Ascending aorta (tissue), 2 donors: ENCODE results near the gene RPL7A. TPM values are rescaled to one million over a fixed set of nuclear protein-coding genes. Genes with fewer than 3 reads are reported as not detected.

Experiments used
- DNase-seq, 2 donors: peaks; one replicate each; pipeline ENCODE4 v3.0.0-alpha.2; 2019; ENCODE audit warnings: low spot score in 2 of 2
- H3K27ac ChIP-seq, 2 donors: fragments of 200-600 bp; sonication (generic); one replicate each; pipeline ENCODE4 v1.5.1; 2016 to 2017; ENCODE audit warnings: mild to moderate bottlenecking in 1 of 2
- H3K27me3 ChIP-seq: fragments of 200-600 bp; sonication (generic); one replicate; pipeline ENCODE4 v1.5.1; 2017
- H3K36me3 ChIP-seq, 2 donors: fragments of 200-600 bp; sonication (generic); one replicate each; pipeline ENCODE4 v1.5.1; 2016
- H3K4me1 ChIP-seq, 2 donors: fragments of 200-600 bp; sonication (generic); one replicate each; pipeline ENCODE4 v1.5.1; 2016 to 2017; ENCODE audit warnings: mild to moderate bottlenecking in 1 of 2
- H3K4me3 ChIP-seq, 2 donors: fragments of 200-600 bp; sonication (generic); one replicate each; pipeline ENCODE4 v1.5.1; 2016 to 2017; ENCODE audit warnings: mild to moderate bottlenecking in 1 of 2
- H3K9me3 ChIP-seq, 2 donors: fragments of 200-600 bp; sonication (generic); one replicate each; pipeline ENCODE4 v1.5.1; 2016
- CTCF ChIP-seq, 3 experiments: fragments of 200-600 bp in 2 of 3; fragments of 450-650 bp in 1 of 3; sonication (generic) in 2 of 3; IDR thresholded peaks; one replicate each; pipeline ENCODE4 v1.5.1; 2016 to 2019; ENCODE audit warnings: antibody characterized with exemption in 3 of 3, mild to moderate bottlenecking in 1 of 3, moderate library complexity in 1 of 3
- intact Hi-C: fragments of 100-400 bp; cut with DNase I; formaldehyde crosslinking; loops from one replicate; pipeline ENCODE4 v1.15.1; 2023
- total RNA-seq: library from RNA; depleted of rRNA; stranded (reverse); fragments of >200 nt; gene quantifications from one replicate; pipeline ENCODE4 v1.1.0, GENCODE V29; 2016

RPL7A gene
- total RNA-seq, 1 donor from 2014 or later = 1,203 TPM

GRCh38 chr9:133368249-133368881 is 20.3 kb downstream of the RPL7A start:
- H3K9me3 ChIP-seq = no peaks in the 10 kb centered on the region
- H3K36me3 ChIP-seq = peaks cover 43 to 67% of the 10 kb centered on the region in 2 donors
- H3K4me3 ChIP-seq = no peak overlapping the region
- intact Hi-C loops = no loop called here
- DNase-seq = no peak
- no peak overlapping the region for H3K27ac ChIP-seq
- no peaks in the 10 kb centered on the region for H3K27me3 ChIP-seq
- TF ChIP-seq CTCF (IDR thresholded peaks at IDR 0.05) = no peak
- peaks cover 0 to 37% of the 10 kb centered on the region in 2 donors for H3K4me1 ChIP-seq

GRCh38 chr9:133369422-133369821 is 21.4 kb downstream of the RPL7A start:
- DNase-seq = no peak
- H3K9me3 ChIP-seq = no peaks in the 10 kb centered on the region
- peaks cover 34 to 57% of the 10 kb centered on the region in 2 donors for H3K36me3 ChIP-seq
- no peak overlapping the region for H3K4me3 ChIP-seq
- H3K27me3 ChIP-seq = no peaks in the 10 kb centered on the region
- intact Hi-C loops = no loop called here
- H3K27ac ChIP-seq = no peak overlapping the region
- no peak for TF ChIP-seq CTCF (IDR thresholded peaks at IDR 0.05)
- H3K4me1 ChIP-seq = peaks cover 4 to 40% of the 10 kb centered on the region in 2 donors

- peaks cover 7 to 40% of the 10 kb centered on the region in 2 donors for H3K4me1 ChIP-seq
- H3K27ac ChIP-seq = no peak overlapping the region
- H3K4me3 ChIP-seq = no peak overlapping the region
- intact Hi-C loops = loop anchor here (10.0 kb wide), 1 partner anchor 655 kb away; the partner anchor contains the start of gene BRD3OS
- H3K9me3 ChIP-seq = no peaks in the 10 kb centered on the region
- peaks cover 29 to 52% of the 10 kb centered on the region in 2 donors for H3K36me3 ChIP-seq
- TF ChIP-seq CTCF (IDR thresholded peaks at IDR 0.05) = no peak
- H3K27me3 ChIP-seq = no peaks in the 10 kb centered on the region
- no peak for DNase-seq
These were observed 21.9 kb downstream of the RPL7A start for GRCh38 chr9:133369933-133370332.

GRCh38 chr9:133370685-133371084 is 22.7 kb downstream of the RPL7A start:
- TF ChIP-seq CTCF (IDR thresholded peaks at IDR 0.05) = no peak
- H3K27ac ChIP-seq = no peak overlapping the region
- intact Hi-C loops = loop anchor here (10.0 kb wide), 1 partner anchor 654 kb away; the partner anchor contains the start of gene BRD3OS
- no peaks in the 10 kb centered on the region for H3K9me3 ChIP-seq
- no peak overlapping the region for H3K4me3 ChIP-seq
- H3K36me3 ChIP-seq = peaks cover 21 to 47% of the 10 kb centered on the region in 2 donors
- no peak for DNase-seq
- H3K4me1 ChIP-seq = peaks cover 7 to 40% of the 10 kb centered on the region in 2 donors
- H3K27me3 ChIP-seq = no peaks in the 10 kb centered on the region

- H3K4me1 ChIP-seq = peaks cover 7 to 40% of the 10 kb centered on the region in 2 donors
- no peaks in the 10 kb centered on the region for H3K9me3 ChIP-seq
- H3K4me3 ChIP-seq = no peak overlapping the region
- no peak overlapping the region for H3K27ac ChIP-seq
- intact Hi-C loops = loop anchor here (10.0 kb wide), 1 partner anchor 654 kb away; the partner anchor contains the start of gene BRD3OS
- TF ChIP-seq CTCF (IDR thresholded peaks at IDR 0.05) = no peak
- H3K27me3 ChIP-seq = no peaks in the 10 kb centered on the region
- DNase-seq = no peak
- H3K36me3 ChIP-seq = peaks cover 15 to 42% of the 10 kb centered on the region in 2 donors
These were observed 23.3 kb downstream of the RPL7A start for GRCh38 chr9:133371261-133371711.
